ENCODE results near the gene MIF4GD. TPM values are rescaled to one million over a fixed set of nuclear protein-coding genes. Genes with fewer than 3 reads are reported as not detected.

The MIF4GD gene
- total and polyA plus RNA-seq, 2 experiments from 2014 or later = 12.4 to 23.6 TPM

GRCh38 chr17:75271233-75271954 is 363 bp upstream of the MIF4GD start:
- TF ChIP-seq EZH2 (IDR thresholded peaks at IDR 0.05; ENCODE audit: borderline replicate concordance) (no peak), CTCF (IDR thresholded peaks at IDR 0.05; ENCODE audit: poor library complexity) (peak; percentile 49)

GRCh38 chr17:75270218-75270965 is 639 bp downstream of the MIF4GD start:
- no peaks in the 10 kb centered on the region for H3K36me3 ChIP-seq (replicated peaks; ENCODE audit: insufficient read depth, low read depth)
- peak overlapping the region; percentile 99 for H3K4me2 ChIP-seq
- H3K79me2 ChIP-seq = no peaks in the 10 kb centered on the region
- peak; percentile 88 for DNase-seq (ENCODE audit: low spot score)
- peak overlapping the region; percentile 100 for H2AFZ ChIP-seq
- peak overlapping the region; percentile 98 for H3K27ac ChIP-seq
- TF ChIP-seq EZH2phosphoT487 (IDR thresholded peaks at IDR 0.05; ENCODE audit: low read depth, severe bottlenecking, unreplicated experiment) (no peak), EZH2 (IDR thresholded peaks at IDR 0.05; ENCODE audit: borderline replicate concordance) (no peak), CTCF (IDR thresholded peaks at IDR 0.05; ENCODE audit: poor library complexity) (peak; percentile 49)
- H3K4me3 ChIP-seq = peak overlapping the region; percentile 100
- H4K20me1 ChIP-seq (ENCODE audit: insufficient read depth, poor library complexity, severe bottlenecking) = no peaks in the 10 kb centered on the region
- 2% methylated on average over 47 of the region's 47 CpGs for WGBS (ENCODE audit: low lambda C conversion rate, missing lambda C conversion rate)
- H3K9me3 ChIP-seq (ENCODE audit: low read depth) = no peaks in the 10 kb centered on the region
- no peaks in the 10 kb centered on the region for H3K9me2 ChIP-seq (replicated peaks; ENCODE audit: insufficient read depth)
- peaks cover 7% of the 10 kb centered on the region for H3K4me1 ChIP-seq (ENCODE audit: insufficient read depth)
- H3K27me3 ChIP-seq = no peaks in the 10 kb centered on the region

More at GRCh38 chr17:75271233-75271954, 363 bp upstream of the MIF4GD start:
- Histone ChIP-seq H3K79me2 (no peaks in the 10 kb centered on the region), H3K9me3 (ENCODE audit: low read depth) (no peaks in the 10 kb centered on the region), H3K9me2 (replicated peaks; ENCODE audit: insufficient read depth) (no peaks in the 10 kb centered on the region), H4K20me1 (ENCODE audit: insufficient read depth, poor library complexity, severe bottlenecking) (no peaks in the 10 kb centered on the region), H2AFZ (peak overlapping the region; percentile 100), H3K4me1 (ENCODE audit: insufficient read depth) (peaks cover 7% of the 10 kb centered on the region), H3K4me3 (peak overlapping the region; percentile 88), H3K27me3 (no peaks in the 10 kb centered on the region), H3K36me3 (replicated peaks; ENCODE audit: insufficient read depth, low read depth) (no peaks in the 10 kb centered on the region), H3K27ac (peak overlapping the region; percentile 80), H3K4me2 (peak overlapping the region; percentile 100)
- DNase-seq (ENCODE audit: low spot score) = peak; percentile 53
- under 1% methylated on average over 44 of the region's 74 CpGs for WGBS (ENCODE audit: low lambda C conversion rate, missing lambda C conversion rate)

- Histone ChIP-seq H3K4me3 (peak overlapping the region; percentile 17), H3K9me2 (replicated peaks; ENCODE audit: insufficient read depth) (no peaks in the 10 kb centered on the region), H3K27me3 (no peaks in the 10 kb centered on the region), H2AFZ (peak overlapping the region; percentile 100), H3K79me2 (no peaks in the 10 kb centered on the region), H3K4me2 (peak overlapping the region; percentile 99), H3K27ac (peak overlapping the region; percentile 98), H4K20me1 (ENCODE audit: insufficient read depth, poor library complexity, severe bottlenecking) (no peaks in the 10 kb centered on the region), H3K9me3 (ENCODE audit: low read depth) (no peaks in the 10 kb centered on the region), H3K4me1 (ENCODE audit: insufficient read depth) (peaks cover 7% of the 10 kb centered on the region), H3K36me3 (replicated peaks; ENCODE audit: insufficient read depth, low read depth) (no peaks in the 10 kb centered on the region)
- DNase-seq (ENCODE audit: low spot score) = no peak
- 32% methylated on average over 6 of the region's 6 CpGs for WGBS (ENCODE audit: low lambda C conversion rate, missing lambda C conversion rate)
- no peak for TF ChIP-seq CTCF (IDR thresholded peaks at IDR 0.05; ENCODE audit: poor library complexity)
- TF ChIP-seq EZH2phosphoT487 (IDR thresholded peaks at IDR 0.05; ENCODE audit: low read depth, severe bottlenecking, unreplicated experiment) = no peak
- no peak for TF ChIP-seq EZH2 (IDR thresholded peaks at IDR 0.05; ENCODE audit: borderline replicate concordance)
Measured at GRCh38 chr17:75269844-75270217, 1.2 kb downstream of the MIF4GD start.
